T-helper 22 cell (primary cell): ENCODE measurements around the gene HHATL.

Experiments
- DNase-seq: peaks from one replicate; pipeline ENCODE4 v3.0.0-alpha.2; 2020; ENCODE audit warnings: low read depth

Gene HHATL

DNA sequence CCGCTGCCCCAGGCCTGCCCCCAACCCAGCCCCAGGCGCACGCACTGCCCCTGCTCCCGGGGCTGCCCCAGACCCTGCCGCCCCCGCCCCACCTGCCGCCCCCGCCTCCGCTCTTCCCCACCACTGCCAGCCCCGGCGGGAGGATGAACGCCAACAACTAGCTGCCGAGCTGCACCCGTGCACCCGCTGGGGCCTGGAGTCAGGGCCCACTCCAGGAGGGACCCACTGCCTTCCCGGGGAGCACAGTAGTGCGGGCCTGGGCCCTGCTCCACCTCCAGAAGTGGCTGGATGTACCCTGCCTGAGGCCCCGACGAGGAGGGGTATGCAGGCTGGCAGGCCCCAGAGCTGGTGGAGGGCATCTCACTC lies 38.2 kb downstream of the HHATL start:
- no peak for DNase-seq

DNA sequence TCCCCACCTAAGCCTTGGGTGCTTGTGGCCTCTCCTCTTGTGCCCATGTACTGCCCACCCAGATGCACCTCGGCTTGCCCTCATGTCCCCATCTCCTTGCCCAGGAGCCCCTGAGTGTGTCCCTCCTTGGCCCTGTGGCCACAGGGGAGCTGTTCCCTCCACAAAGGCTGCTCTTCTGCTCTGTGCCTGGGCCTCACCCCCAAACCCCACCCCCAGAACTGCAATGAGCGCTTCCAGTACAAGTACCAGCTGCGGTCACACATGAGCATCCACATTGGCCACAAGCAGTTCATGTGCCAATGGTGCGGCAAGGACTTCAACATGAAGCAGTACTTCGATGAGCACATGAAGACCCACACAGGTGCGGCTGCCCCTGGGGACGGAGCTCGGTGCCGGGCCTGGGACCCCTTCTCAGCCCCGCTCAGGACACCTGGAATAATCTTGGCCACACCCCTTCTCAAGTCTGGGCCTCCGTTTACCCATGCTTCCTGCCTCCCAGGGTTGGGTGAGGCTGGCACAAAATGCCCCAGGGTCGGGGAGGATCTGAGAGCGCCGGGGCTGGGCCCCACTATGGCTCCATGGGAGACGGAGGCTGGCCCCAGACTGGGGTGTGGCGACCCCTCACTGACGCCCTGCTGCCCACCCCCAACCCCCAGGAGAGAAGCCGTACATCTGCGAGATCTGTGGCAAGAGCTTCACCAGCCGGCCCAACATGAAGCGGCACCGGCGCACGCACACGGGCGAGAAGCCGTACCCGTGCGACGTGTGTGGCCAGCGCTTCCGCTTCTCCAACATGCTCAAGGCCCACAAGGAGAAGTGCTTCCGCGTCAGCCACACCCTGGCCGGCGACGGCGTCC lies 38.8 kb downstream of the HHATL start:
- DNase-seq: no peak

DNA sequence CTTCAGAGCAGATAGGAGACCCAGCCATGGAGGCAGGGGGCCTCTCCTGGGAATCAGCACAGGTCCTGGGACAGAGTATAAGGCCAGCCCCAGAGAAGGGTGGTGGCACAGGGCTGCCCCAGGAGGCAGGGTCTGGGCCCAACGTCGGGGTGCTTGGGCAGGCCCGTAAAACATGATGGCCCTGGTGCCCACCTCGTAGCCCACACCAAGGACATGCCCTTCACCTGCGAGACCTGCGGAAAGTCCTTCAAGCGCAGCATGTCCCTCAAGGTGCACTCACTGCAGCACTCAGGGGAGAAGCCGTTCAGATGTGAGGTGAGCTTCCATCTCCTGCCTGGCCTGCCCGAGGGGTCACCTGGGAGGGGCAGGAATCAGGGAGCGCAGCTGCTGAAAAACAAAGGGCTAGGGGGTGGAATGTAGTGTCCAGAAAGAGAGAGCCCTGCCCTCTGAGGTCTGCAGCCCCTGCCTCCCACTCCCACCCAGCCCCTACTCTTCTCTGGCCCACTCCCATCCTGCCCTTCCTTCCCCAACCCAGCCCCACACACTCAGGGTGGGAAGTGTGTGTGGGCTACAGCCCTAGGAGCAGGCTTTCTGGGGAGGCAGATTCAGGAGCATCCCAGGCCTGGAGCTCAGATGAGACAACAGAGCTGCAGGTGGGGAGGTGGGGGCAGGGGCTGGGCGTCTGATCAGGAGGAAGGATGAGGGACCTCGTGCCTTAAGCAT lies 39.6 kb downstream of the HHATL start:
- DNase-seq: no peak

DNA sequence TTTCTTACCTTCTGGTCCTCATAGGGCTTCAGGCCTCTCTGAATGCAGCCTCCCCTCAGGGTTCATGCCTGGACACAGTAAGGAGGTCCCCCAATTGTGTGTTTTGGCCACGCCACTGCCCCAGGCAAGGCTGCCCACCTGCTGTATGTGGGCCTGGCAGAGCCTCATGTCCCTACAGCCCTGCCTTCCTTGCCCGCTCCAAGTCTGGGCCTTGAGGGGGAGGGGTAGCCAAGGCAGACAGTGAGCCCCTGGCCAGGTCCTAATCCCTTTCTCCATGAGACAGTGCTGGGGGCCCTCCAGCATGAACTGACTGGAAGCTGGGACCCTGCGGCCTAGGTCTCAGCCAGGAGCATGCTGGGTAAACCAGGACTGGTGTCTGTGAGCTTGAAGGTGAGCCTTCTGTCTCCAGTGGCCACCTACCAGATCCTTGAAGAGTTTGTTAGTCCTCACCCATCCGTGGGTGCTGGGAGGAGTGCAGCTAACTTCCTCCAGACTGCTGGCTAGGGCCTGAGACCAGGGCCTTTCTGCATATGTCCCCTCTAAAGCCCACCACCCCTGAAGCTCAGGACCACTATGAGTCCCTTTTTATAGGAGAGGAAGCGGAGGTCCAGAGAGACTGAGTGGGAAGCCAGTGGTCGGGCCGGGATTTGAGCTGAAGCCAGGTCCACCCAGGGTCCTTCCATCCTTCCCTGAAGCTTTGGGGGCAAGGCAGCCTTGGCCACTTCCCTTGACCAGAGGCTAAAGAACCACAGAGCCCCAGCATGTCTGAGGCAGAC lies 40.4 kb downstream of the HHATL start:
- DNase-seq: no peak

DNA sequence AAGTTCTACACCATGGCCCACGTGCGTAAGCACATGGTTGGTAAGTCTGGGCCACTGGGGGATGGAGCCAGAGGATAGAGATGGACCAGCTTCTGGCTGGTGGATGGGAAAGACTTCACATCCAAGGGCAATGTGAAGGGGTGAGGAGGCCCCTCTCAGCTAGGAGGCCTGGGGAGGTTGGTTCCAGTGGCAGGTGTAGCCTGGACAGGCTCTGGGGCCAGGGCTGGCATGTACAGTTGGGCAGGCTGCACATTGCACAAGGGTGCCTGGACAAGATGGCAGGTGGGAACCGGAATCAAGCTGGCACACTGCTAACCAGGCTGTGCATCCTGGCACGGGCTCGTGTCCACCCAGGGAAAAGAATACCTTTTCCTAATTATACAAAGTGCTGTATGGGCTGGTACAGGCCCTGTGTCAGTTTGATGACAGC lies 41.0 kb downstream of the HHATL start:
- no peak for DNase-seq

DNA sequence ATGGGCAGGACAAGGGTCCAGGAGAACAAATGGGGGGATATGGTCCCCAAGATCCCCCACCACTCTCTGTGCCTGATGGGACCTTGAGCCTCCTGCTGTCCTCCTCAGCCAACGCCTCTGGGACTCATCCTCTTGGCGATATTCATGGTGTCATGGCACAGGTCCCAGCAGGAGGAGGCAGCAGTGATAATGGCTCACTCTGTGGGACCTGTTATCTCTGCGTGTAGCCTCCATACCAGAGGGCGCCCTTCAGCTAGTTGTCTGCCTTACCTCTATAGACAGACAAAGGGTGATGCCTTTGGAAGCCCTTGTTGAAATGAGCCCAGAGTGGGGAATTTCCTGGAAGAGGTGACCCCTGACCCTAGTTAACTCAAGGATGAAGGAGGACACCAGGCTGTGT lies 41.7 kb downstream of the HHATL start:
- DNase-seq: no peak

DNA sequence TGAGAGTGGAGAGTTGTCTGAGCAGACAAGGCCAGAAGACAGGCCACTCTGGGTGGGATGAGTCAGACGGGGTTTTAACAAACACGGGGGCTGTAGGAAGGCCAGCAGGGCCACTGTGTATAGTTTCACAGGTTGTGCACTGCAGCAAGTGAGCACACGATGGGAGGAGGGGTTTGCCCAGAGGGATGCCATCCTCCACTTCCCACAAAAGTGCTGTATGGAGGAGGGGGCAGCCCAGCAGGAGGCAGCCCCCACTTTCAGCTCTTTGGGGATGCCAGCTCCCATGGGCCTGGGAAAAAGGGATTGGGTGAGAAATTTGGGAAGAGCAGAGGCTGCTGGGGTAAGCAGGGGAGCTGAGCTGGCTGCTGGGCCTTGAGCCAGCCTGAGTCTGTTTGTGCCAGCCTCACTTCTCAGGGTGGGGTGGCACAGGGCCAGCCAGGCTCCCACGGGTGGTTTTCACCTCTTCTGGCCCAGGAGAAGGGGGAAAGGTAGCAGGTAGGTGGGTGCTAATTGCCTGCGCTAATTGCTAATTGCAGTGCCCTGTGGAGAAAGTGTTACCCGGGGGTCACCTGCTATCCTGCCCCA lies 42.4 kb downstream of the HHATL start:
- no peak for DNase-seq

DNA sequence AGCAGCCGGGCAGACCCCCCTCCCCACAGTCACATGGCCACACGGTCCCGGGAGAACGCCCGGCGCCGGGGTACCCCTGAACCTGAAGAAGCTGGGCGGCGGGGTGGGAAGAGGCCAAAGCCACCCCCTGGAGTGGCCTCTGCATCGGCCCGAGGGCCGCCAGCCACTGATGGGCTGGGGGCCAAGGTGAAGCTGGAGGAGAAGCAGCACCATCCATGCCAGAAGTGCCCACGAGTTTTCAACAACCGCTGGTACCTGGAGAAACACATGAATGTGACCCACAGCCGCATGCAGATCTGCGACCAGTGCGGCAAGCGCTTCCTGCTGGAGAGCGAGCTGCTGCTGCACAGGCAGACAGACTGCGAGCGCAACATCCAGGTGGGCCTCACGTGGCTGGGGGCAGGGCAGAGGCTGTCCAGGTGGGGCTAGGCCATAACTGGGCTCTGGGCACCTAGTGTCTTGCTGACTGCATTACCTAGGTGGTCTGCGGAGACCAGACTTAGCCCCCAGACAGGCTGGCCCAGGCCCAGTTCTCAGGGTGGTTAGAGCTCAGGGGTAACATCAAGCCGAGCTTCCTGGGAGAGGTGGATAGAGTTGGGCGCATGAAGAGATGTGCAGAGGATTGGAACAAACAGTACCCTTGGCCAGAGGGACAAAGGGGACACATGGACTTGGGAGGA lies 43.0 kb downstream of the HHATL start:
- no peak for DNase-seq

DNA sequence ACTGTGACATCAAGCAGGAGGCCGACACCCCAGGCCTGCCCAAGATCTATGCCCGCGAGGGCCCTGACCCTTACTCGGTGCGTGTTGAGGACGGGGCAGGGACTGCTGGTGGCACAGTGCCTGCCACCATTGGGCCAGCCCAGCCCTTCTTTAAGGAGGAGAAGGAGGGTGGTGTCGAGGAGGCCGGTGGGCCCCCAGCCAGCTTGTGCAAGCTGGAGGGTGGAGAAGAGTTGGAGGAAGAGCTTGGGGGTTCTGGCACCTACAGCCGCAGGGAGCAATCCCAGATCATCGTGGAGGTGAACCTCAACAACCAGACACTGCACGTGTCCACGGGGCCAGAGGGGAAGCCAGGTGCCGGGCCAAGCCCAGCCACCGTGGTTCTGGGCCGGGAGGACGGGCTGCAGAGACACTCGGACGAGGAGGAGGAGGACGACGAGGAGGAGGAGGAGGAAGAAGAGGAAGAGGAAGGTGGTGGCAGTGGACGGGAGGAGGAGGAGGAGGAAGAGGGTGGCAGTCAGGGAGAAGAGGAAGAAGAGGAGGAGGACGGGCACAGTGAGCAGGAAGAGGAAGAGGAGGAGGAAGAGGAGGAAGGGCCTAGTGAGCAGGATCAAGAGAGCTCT lies 43.7 kb downstream of the HHATL start:
- DNase-seq: no peak

DNA sequence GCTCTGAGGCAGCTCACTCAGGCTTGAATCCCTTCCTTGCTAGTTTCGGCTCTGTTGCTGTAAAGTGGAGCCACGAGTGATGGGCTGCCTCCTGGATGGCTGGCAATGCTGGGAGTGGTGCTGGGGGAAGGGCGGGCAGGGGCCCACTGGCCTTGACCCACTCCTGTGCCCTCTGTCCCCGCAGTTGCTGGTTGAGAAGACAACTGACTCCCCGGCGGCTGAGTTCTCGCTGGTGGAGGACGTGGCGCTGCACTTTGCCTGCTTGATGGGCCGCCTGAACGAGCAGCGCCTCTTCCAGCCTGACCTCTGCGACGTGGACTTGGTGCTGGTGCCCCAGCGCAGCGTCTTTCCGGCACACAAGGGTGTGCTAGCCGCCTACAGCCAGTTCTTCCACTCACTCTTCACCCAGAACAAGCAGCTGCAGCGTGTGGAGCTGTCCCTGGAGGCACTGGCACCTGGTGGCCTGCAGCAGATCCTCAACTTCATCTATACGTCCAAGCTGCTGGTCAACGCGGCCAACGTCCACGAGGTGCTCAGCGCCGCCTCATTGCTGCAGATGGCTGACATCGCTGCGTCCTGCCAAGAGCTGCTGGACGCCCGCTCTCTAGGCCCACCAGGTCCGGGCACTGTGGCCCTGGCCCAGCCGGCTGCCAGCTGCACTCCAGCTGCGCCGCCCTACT lies 44.4 kb downstream of the HHATL start:
- DNase-seq: no peak

DNA sequence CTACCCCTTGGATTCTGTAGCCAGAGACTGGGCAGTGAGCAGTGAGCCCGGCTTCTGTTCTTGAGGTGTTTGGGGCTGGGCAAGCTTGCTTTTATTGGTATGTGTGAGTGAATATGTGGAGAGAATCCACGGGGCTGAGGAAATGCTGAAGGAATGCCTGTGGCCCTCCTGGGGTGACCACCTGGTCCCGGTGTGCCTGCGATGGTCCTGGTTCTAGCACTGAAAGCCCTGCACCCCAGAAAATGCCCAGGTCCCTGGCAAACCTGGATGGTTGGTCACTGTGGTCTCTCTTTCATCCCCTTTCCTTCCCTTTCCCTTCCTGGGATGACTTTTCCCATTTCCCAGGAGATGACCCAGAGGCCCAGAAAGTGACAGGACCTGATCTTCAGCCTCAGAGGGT lies 44.9 kb downstream of the HHATL start:
- no peak for DNase-seq

DNA sequence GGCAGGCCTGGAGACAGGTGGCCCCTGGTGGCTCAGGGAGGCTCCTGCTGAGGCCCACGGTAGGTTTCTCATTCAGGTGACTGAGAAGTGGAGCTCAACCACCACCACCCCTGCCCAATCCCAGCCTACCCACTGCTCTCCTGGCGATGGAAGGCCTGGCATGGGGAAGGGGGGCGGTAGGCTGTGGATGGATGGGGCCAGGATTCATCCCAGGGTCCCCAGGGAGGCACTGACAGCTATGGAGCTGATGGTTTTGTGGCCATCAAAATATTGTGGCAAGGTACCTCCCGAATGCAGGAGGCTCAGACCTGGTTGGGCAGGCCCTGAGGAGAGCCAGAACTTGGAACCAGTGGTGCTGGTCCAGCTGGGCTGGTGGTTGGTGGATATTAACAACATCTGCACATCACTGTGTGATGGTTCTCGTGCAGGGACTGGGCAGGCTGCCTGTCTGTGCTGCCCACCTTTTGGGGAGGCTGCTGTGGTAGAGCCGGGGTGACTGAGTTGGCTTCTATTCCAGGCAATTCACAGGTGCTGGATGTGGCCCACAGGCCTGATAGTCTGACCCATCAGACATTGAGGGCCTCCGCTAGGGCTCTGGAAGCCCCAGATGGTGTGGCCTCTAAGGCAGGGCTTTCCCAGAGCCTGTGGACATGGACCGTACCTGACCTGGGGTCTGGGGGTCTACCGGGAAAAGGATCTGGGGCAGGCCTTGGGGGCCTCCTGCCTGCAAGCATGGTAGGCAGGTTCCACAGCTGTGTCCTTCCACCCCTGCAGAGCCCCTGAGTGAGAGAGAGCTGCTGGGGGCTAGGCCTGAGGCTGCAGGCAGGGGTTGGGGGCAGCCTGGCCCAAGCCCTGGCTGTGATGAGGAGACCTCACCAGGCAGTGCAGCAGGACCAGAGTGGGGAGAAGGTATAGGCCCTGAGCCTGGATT lies 45.7 kb downstream of the HHATL start:
- no peak for DNase-seq

DNA sequence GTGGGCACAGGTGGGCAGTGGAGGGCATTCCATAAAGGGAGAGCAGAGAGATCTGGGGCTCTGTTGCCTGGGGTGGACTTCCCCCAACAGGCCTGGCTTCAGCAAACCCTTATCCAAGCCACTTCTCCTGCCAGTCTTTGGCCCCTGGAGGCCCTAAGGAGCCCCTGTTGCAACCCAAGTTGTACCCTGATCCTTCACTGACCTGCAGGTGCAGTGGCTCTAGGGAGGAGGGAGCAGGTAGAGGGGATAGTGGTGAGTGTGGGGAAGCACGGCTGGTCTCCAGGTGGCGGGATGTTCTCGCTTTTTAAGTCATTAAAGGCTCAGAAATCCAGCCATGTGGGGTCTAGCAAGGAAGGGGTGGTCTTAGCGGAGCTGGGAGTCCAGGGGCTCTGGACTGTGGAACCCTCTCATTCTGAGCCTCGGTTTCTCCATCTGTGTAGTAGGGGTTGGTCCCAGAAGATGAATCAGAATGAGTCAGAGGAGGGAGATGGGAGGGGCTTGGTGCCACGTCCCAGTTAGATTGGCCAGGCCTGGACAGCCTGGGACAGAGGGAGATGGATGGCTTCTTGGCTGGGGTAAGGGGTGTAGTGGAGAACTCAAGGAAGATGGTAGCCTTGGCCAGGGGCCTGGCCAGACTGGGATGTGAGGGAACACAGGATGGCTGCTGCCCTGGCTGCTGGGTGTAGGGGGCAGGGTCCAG lies 46.5 kb downstream of the HHATL start:
- no peak for DNase-seq

DNA sequence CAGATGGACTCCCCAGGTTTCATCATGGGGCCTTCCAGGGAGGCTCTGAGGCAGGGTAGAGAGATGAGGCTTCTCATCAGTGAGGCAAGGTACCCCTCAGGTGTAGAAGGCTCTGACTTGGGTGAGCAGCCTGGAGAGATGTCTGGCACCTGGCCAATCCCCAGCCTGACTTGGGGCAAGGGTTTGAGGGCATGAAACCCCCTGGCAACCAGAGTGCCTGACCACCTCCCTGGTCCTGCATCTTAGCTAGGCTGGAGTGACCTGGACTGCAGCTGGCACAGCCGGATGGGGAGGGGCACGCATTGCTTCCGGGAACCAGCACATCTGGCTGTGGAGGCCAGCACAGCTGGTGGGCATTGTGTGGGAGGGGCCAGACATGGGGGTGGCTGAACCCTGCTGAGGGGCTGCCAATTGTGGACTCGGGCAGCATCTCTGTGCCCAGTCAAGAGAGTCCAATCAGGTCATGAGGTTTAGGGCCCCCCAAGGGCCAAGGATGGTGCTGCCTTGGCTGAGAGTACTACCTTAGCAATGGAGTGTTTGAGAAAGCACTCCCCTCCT lies 47.2 kb downstream of the HHATL start:
- DNase-seq: no peak

DNA sequence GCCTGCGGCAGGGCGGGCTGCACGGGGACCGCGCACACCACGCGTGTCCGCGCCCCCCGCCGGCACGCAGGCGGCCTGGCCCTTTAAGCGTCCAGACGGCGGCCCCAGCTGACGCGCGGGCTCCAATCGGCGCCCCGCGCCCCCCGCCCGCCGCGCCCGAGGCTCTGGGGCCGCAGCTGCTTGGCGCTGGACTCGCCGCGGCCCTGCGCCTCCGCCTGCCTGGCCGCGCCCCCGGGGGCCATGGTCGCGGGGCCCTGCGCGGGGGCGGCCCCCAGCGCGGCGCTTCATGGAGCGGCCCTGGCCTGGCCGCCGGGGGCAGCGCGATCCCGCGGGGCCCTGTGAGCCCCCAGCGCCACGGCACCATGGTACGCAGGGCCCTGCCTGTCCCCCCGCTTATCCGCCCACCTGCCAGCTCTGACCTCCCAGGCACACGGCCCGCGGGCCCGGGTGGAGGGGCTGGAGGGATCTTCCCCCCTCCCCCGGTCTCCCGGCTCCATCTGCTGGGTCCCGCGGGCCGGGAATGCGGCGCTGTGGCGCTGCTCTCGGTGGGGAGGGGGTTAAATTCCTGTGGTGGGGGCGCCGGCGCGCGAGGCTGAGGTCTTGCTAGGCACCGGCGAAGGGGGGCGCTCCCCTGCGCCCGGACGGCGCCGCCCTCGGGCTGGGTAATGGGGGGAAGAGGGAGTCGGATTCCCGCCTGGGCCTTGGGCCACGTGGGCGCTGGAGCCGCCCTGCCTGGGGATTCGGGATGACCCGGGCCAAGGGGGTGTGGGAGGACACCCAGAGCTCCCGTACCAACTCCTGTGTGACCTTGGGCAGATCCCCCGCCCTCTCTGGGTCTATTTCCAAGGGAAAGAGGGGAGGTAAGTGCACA lies 48.0 kb downstream of the HHATL start:
- DNase-seq: no peak

DNA sequence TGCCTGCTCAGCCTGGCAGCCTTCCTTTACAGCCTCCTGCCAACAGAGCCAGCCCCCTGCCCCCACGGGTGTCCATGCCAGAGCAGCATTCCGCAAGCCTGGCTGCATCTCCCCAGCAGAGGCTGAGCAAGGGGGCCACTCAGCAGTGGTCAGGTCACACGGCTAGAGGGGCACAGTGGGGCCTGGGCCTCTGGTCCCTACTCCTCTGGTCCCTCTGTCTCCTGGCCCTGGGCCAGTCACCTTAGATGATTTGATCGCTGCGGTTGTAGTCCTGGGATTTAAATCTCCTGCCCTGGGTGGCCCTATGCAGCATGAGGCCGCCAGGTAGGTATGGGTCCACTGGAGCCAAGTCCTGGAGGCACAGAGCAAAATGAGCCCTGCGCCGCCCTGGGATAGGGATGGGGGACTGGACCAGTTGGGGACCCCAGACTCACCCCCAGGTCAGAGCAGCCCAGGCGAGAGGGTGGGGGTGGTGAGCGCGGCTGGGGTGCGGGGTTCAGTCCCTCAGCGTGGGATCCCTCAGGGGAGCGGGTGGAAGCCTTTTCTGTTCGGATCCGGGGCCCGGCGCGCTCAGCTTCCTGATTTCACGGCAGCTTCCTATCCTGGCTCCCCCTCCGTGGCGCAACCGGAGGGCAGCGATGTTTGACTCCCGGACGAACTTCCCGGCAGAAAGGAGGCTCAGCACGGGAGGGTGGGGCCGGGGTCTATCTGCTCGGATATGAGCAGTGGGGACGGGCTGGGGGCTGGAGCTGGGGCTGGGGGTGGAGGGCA lies 48.9 kb downstream of the HHATL start, which contains the start of gene ZBTB47:
ZBTB47 (plus strand) TSS at position 138 of the 771 bp plus-strand sequence. CDS start 4,659 bp downstream, outside the sequence.
- no peak for DNase-seq

DNA sequence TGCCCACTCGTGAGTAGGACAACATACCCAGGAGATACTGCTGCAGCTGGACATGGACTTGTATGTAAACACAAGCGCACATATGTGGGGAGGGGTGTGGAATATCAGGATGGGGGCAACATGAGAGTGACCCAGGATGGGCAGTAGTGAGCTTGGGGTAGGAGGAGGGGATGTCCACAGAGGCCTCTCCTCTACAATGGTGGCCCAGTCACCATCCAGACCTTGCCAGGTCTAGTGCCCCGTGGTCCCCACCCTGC lies 49.4 kb downstream of the HHATL start:
- DNase-seq: no peak
